Measurements from ENCODE around the gene DUSP3.

GRCh38 chr17:43820759-43821158, 42.0 kb upstream of the DUSP3 start:
- TF ChIP-seq POLR2A (IDR thresholded peaks at IDR 0.05; ENCODE audit: extremely low read depth, insufficient read length) (no peak), CTCF (IDR thresholded peaks at IDR 0.05; ENCODE audit: low read depth, low read length) (no peak), MAX (IDR thresholded peaks at IDR 0.05; ENCODE audit: low read depth, low read length) (no peak), MYC (IDR thresholded peaks at IDR 0.05; ENCODE audit: low read depth, low read length) (no peak)
